K562 (cell line): ENCODE results near the gene NSMCE1. TPM values are rescaled to one million over a fixed set of nuclear protein-coding genes. Genes with fewer than 3 reads are reported as not detected.

Experiments
- CBFA2T2 ChIP-seq: fragments of 450-650 bp; conservative IDR thresholded peaks from 2 replicates; pipeline ENCODE4 v1.6.1; 2017; ENCODE audit warnings: mild to moderate bottlenecking
- E2F6 ChIP-seq, 2 experiments: IDR thresholded peaks; 2 replicates each; pipeline ENCODE4 v1.6.1; 2011; ENCODE audit warnings: borderline replicate concordance in 1 of 2, control low read depth in 1 of 2, low read depth in 1 of 2, low read length in 1 of 2, mild to moderate bottlenecking in 1 of 2, mixed read lengths in 1 of 2, moderate library complexity in 1 of 2; ENCODE audit not compliant: insufficient read depth in 1 of 2, insufficient read length in 1 of 2, poor library complexity in 1 of 2, severe bottlenecking in 1 of 2; ENCODE audit errors: extremely low read depth in 1 of 2
- ETV1 ChIP-seq: fragments of 450-650 bp; conservative IDR thresholded peaks from 2 replicates; pipeline ENCODE4 v1.6.1; 2016; ENCODE audit warnings: missing genetic modification characterization, control low read depth, low read depth, missing compliant biosample characterization
- ETV6 ChIP-seq, 3 experiments: fragments of 150-350 bp in 1 of 3; sonication (generic) in 1 of 3; formaldehyde crosslinking in 1 of 3; IDR thresholded peaks; 2 replicates each; pipeline versions ENCODE4 v1.6.1 to v1.8.0; 2014 to 2022; ENCODE audit warnings: borderline replicate concordance in 2 of 3, low read depth in 2 of 3, antibody characterized with exemption in 1 of 3, low read length in 1 of 3, mild to moderate bottlenecking in 1 of 3, missing genetic modification reagents in 1 of 3
- MXI1 ChIP-seq: IDR thresholded peaks from 2 replicates; pipeline ENCODE4 v1.6.1; 2011; ENCODE audit warnings: low read depth, mild to moderate bottlenecking, improper control_type of control experiment, low read length
- NFATC3 ChIP-seq: fragments of 450-650 bp; IDR thresholded peaks from 2 replicates; pipeline ENCODE4 v1.6.1; 2017; ENCODE audit warnings: mild to moderate bottlenecking
- RAD51 ChIP-seq: fragments of 450-650 bp; IDR thresholded peaks from 2 replicates; pipeline ENCODE4 v1.7.1; 2016; ENCODE audit warnings: low read depth, mild to moderate bottlenecking, borderline replicate concordance
- RBFOX2 ChIP-seq: fragments of 200-400 bp; formaldehyde crosslinking; IDR thresholded peaks from 2 replicates; pipeline ENCODE4 v1.6.1; 2017; ENCODE audit warnings: low read depth, mild to moderate bottlenecking, low read length, moderate library complexity
- RERE ChIP-seq: sonication (generic); formaldehyde crosslinking; IDR thresholded peaks from 2 replicates; pipeline ENCODE4 v1.8.0; 2023; ENCODE audit warnings: missing genetic modification reagents, mild to moderate bottlenecking, borderline replicate concordance
- SNAPC5 ChIP-seq: fragments of 250-450 bp; sonication (Bioruptor Pico); IDR thresholded peaks from 2 replicates; pipeline ENCODE4 v1.8.0; 2021; ENCODE audit warnings: moderate library complexity, mild to moderate bottlenecking, inconsistent platforms
- YY1 ChIP-seq, 3 experiments: IDR thresholded peaks; 2 replicates each; pipeline ENCODE4 v1.6.1; 2011; ENCODE audit warnings: low read length in 2 of 3, mild to moderate bottlenecking in 2 of 3, moderate library complexity in 2 of 3, borderline replicate concordance in 1 of 3, control low read depth in 1 of 3, low read depth in 1 of 3; ENCODE audit not compliant: insufficient read depth in 3 of 3, insufficient replicate concordance in 2 of 3, control insufficient read depth in 1 of 3, insufficient read length in 1 of 3; ENCODE audit errors: extremely low read depth in 1 of 3
- ZBTB49 ChIP-seq: sonication (generic); formaldehyde crosslinking; IDR thresholded peaks from 2 replicates; pipeline ENCODE4 v1.8.0; 2022; ENCODE audit warnings: missing genetic modification reagents, mild to moderate bottlenecking, borderline replicate concordance
- ZNF12 ChIP-seq: sonication (generic); formaldehyde crosslinking; IDR thresholded peaks from 2 replicates; pipeline ENCODE4 v1.4.0; 2020; ENCODE audit warnings: mild to moderate bottlenecking, missing genetic modification reagents
- ZNF586 ChIP-seq: fragments of 450-650 bp; formaldehyde crosslinking; conservative IDR thresholded peaks from 2 replicates; pipeline ENCODE4 v1.4.0; 2020; ENCODE audit warnings: mild to moderate bottlenecking, moderate library complexity
- ZNF696 ChIP-seq: fragments of 250-450 bp; sonication (Bioruptor Pico); conservative IDR thresholded peaks from 2 replicates; pipeline ENCODE4 v1.4.0; 2020; ENCODE audit warnings: mild to moderate bottlenecking, moderate library complexity
- polyA plus RNA-seq, 8 experiments: library from polyadenylated mRNA; depleted of rRNA in 4 of 8; stranded (reverse) in 5 of 8; unstranded in 3 of 8; fragments of >200 nt; fragmentation: Nextera tagmentation in 2 of 8; fragmentation: Illumina TruSeq in 1 of 8; extraction: Ambion mirVana in 2 of 8; extraction: Trizol in 1 of 8; gene quantifications; 2 replicates each; pipeline versions ENCODE4 v1.2.1 to v1.2.3, GENCODE V29; 2011 to 2014; ENCODE audit warnings: inconsistent platforms in 1 of 8, missing spikeins in 1 of 8
- total RNA-seq, 7 experiments: library from RNA; depleted of rRNA in 6 of 7; stranded (reverse); fragments of >200 nt in 6 of 7; fragmentation: Illumina TruSeq in 2 of 7; extraction: Trizol in 2 of 7; gene quantifications; 2 replicates each; pipeline versions ENCODE4 v1.2.1 to v1.2.3, GENCODE V29; 2011 to 2021; ENCODE audit warnings: low replicate concordance in 1 of 7

NSMCE1 gene
- total and polyA plus RNA-seq, 9 of the 15 experiments (the other 6 are each of a cell fraction or from before 2014, with no cell fraction given), result 52.1 to 163 (median 61.5) TPM

GRCh38 chr16:27238016-27238587, 30.5 kb downstream of the NSMCE1 start (continued):
- TF ChIP-seq E2F6 (IDR thresholded peaks at IDR 0.05; ENCODE audit: borderline replicate concordance in 1 of 2, extremely low read depth in 1 of 2, insufficient read depth in 1 of 2, insufficient read length in 1 of 2, low read depth in 1 of 2, low read length in 1 of 2, poor library complexity in 1 of 2, severe bottlenecking in 1 of 2), result peak in 1 of 2 experiments; percentile 35
- no peak for TF ChIP-seq ETV1 (tag)
- TF ChIP-seq ZNF12 (CRISPR knock-in tag), result no peak
- no peak for TF ChIP-seq ZNF696
- no peak for TF ChIP-seq SNAPC5 (CRISPR knock-in tag)
- TF ChIP-seq MXI1, result no peak
- no peak for TF ChIP-seq ZNF586 (CRISPR knock-in tag)
- TF ChIP-seq CBFA2T2, result 0 out of 2 replicates have a peak, but pooled peaks have one; percentile 24
- TF ChIP-seq ETV6 (IDR thresholded peaks at IDR 0.05; ENCODE audit: borderline replicate concordance in 1 of 2, low read depth in 2 of 2, low read length in 1 of 2), result peak; percentile 52 to 66; a peak in 2 of 4 replicates
- TF ChIP-seq ETV6 (CRISPR knock-in tag; IDR thresholded peaks at IDR 0.05; ENCODE audit: borderline replicate concordance), result no peak
- TF ChIP-seq RBFOX2, result 0 out of 2 replicates have a peak, but pooled peaks have one; percentile 18
- TF ChIP-seq YY1 (IDR thresholded peaks at IDR 0.05; ENCODE audit: borderline replicate concordance in 1 of 3, control insufficient read depth in 1 of 3, extremely low read depth in 1 of 3, insufficient read depth in 3 of 3, insufficient read length in 1 of 3, insufficient replicate concordance in 2 of 3, low read depth in 1 of 3, low read length in 2 of 3), result peak in 1 of 3 experiments; percentile 44
- no peak for TF ChIP-seq RERE (CRISPR knock-in tag)
- TF ChIP-seq NFATC3, result no peak
- no peak for TF ChIP-seq ZBTB49 (CRISPR knock-in tag)
- TF ChIP-seq RAD51, result peak; percentile 75
